Heart right ventricle (tissue), 16 donors: ENCODE data around the gene PFKL. TPM values are rescaled to one million over a fixed set of nuclear protein-coding genes. Genes with fewer than 3 reads are reported as not detected.

Source experiments
- ATAC-seq, 8 donors: fragments of 200-7000 bp; cut with Tn5 transposase; one replicate each; pipeline ENCODE4 v1.9.1; 2020; ENCODE audit warnings: mild to moderate bottlenecking in 8 of 8, moderate library complexity in 8 of 8, moderate number of reproducible peaks in 1 of 8
- DNase-seq, 2 donors: peaks; one replicate each; pipeline ENCODE4 v3.0.0-alpha.2; 2020
- H3K27ac ChIP-seq, 10 donors: fragments of 200-600 bp; sonication (generic) in 2 of 10; one replicate each; pipeline versions ENCODE4 v1.5.0 to v1.8.0; 2020 to 2022; ENCODE audit warnings: mild to moderate bottlenecking in 3 of 10
- H3K27me3 ChIP-seq, 7 donors: fragments of 200-600 bp; one replicate each; pipeline ENCODE4 v1.8.0; 2021 to 2022; ENCODE audit warnings: mild to moderate bottlenecking in 2 of 7
- H3K36me3 ChIP-seq, 9 donors: fragments of 200-600 bp; sonication (generic) in 1 of 9; one replicate each; pipeline versions ENCODE4 v1.5.0 to v1.8.0; 2020 to 2022; ENCODE audit warnings: mild to moderate bottlenecking in 2 of 9
- H3K4me1 ChIP-seq, 9 donors: fragments of 200-600 bp; sonication (generic) in 1 of 9; one replicate each; pipeline versions ENCODE4 v1.5.0 to v1.8.0; 2020 to 2022; ENCODE audit warnings: mild to moderate bottlenecking in 4 of 9
- H3K4me3 ChIP-seq, 10 donors: fragments of 200-600 bp; sonication (generic) in 2 of 10; one replicate each; pipeline versions ENCODE4 v1.5.0 to v1.8.0; 2020 to 2022; ENCODE audit warnings: mild to moderate bottlenecking in 7 of 10, moderate library complexity in 2 of 10
- H3K9me3 ChIP-seq, 11 donors: fragments of 200-600 bp in 10 of 11; sonication (generic) in 2 of 11; one replicate each; pipeline versions ENCODE4 v1.5.0 to v1.8.0; 2013 to 2022; ENCODE audit warnings: mild to moderate bottlenecking in 2 of 11, control low read depth in 1 of 11, moderate library complexity in 1 of 11
- WGBS, 2 donors: extraction: QIAGEN DNeasy Blood & Tissue Kit; methylation state at CpG; one replicate each; pipeline ENCODE4 v1.1.7; 2013; ENCODE audit warnings: inconsistent platforms in 1 of 2; 5-methylcytosine and 5-hydroxymethylcytosine counted together
- intact Hi-C, 10 donors: fragments of 100-400 bp; cut with DNase I; formaldehyde crosslinking; loops; one replicate each; pipeline versions ENCODE4 v1.11.1 to v1.14.2; 2022
- polyA plus RNA-seq, 2 donors: library from polyadenylated mRNA; stranded (reverse); fragments of 200-250 nt; gene quantifications; one replicate each; pipeline ENCODE4 v1.2.3, GENCODE V29; 2013
- total RNA-seq, 10 donors: library from RNA; stranded (reverse); fragmentation: NEBNext Ultra II Directional in 3 of 10; extraction: Animal tissue kit (Norgen Biotek cat#: 25700) in 3 of 10; gene quantifications; one replicate each; pipeline versions ENCODE4 v1.2.1 to v1.2.4, GENCODE V29; 2021 to 2023
- TF ChIP-seq, protein P1 (sequence below), 9 donors: fragments of 200-600 bp; sonication (generic) in 2 of 9; IDR thresholded peaks; one replicate each; pipeline versions ENCODE4 v1.5.0 to v1.8.0; 2021 to 2022; ENCODE audit warnings: antibody characterized with exemption in 9 of 9, mild to moderate bottlenecking in 5 of 9, moderate library complexity in 1 of 9
- donor health status: Arrhythmogenic right ventricular cardiomyopathy.
- donor health status: ischemic (EF 13 %, LVEDD 7.1; RV severe dilation, severe dysfunction).
- donor health status: healthy with polysubstance abuse.
- donor health status: DM: no; HTN: yes; CAD: no.
- donor health status: DM: no; HTN: no; CAD: no.
- donor health status: ischemic (EF 25% LVEDD 6.9; RV normal size, moderate dysfunction).
- donor health status: ischemic (EF 25% LVEDD 5.7; RV mildly dilated, moderate dysfunction).
- donor health status: healthy.
- donor health status: DM: yes; HTN: yes; CAD: no.
- donor health status: Ischemic cardiomyopathy.
- donor health status: ischemic (EF 35%, LVEDD 5.7; RV mildly dilated, moderate dysfunction).
- donor health status: nonischemic (EF 11% LVEDD 7.7; RV severe dilation, severe dysfunction).
- donor health status: DM: yes; HTN: yes; CAD: no.
- donor health status: PGD.
- donor health status: ischemic (EF 29% LVEDD 5.4; RV normal size, mild dysfunction).
- donor health status: nonischemic (EF 23%, LVEDD 6.1; RV moderate dilation, normal function).

The PFKL gene
- total and polyA plus RNA-seq, 12 donors: 34.7 to 84.4 (median 43.8) TPM

DNA sequence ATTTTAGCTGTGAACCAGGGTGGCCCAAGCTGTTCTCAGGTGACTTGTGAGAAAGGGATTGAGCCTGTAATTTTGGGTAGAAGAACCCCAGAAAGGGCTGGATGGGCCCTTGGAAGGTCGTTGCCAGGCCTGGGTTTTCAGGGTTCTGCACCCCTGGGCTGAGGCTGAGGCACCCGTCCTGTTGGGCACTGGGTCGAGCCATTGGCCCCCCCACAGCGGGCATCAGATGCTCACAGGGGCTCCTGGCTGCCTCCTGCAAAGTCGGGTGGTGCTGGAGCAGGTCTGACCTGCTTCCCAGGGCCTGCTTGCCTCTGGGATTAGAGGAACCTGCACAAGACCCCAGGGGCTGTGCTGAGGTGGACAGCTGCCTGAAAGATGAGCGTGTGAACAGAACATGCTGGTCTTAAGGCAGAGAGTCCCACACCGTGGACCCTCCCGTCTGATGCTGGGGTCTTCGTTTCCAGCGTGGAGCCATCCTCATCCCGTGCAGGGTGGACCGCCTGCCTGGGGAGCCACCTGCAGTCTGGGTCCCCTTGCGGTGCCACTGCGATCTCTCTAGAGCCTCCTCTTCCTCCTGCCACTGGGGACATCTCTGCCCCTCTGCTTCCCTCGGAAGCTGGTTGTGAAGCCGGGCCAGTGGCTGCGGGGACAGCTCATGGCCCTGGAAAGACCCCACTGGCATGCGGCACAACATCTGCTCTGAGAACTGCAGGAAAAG, 51.8 kb downstream of the PFKL start:
- peaks cover 12 to 57% (median 42%) of the 10 kb centered on the region in 7 donors for H3K27me3 ChIP-seq
- no peak overlapping the region for H3K27ac ChIP-seq
- 81 to 83% methylated on average over 18 of the region's 18 CpGs for WGBS, 2 donors
- intact Hi-C loops: loop anchor here in 1 of 10 donors (10.0 kb wide), 1 partner anchor 123 kb away; no protein-coding TSS in a partner anchor
- H3K4me1 ChIP-seq: peaks cover 0 to 65% (median 0%) of the 10 kb centered on the region in 9 donors
- no peaks in the 10 kb centered on the region for H3K9me3 ChIP-seq
- ATAC-seq: no peak
- DNase-seq: no peak
- no peaks in the 10 kb centered on the region for H3K36me3 ChIP-seq
- H3K4me3 ChIP-seq: no peak overlapping the region
- TF ChIP-seq, protein P1, sequence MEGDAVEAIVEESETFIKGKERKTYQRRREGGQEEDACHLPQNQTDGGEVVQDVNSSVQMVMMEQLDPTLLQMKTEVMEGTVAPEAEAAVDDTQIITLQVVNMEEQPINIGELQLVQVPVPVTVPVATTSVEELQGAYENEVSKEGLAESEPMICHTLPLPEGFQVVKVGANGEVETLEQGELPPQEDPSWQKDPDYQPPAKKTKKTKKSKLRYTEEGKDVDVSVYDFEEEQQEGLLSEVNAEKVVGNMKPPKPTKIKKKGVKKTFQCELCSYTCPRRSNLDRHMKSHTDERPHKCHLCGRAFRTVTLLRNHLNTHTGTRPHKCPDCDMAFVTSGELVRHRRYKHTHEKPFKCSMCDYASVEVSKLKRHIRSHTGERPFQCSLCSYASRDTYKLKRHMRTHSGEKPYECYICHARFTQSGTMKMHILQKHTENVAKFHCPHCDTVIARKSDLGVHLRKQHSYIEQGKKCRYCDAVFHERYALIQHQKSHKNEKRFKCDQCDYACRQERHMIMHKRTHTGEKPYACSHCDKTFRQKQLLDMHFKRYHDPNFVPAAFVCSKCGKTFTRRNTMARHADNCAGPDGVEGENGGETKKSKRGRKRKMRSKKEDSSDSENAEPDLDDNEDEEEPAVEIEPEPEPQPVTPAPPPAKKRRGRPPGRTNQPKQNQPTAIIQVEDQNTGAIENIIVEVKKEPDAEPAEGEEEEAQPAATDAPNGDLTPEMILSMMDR (IDR thresholded peaks at IDR 0.05): no peak

DNA sequence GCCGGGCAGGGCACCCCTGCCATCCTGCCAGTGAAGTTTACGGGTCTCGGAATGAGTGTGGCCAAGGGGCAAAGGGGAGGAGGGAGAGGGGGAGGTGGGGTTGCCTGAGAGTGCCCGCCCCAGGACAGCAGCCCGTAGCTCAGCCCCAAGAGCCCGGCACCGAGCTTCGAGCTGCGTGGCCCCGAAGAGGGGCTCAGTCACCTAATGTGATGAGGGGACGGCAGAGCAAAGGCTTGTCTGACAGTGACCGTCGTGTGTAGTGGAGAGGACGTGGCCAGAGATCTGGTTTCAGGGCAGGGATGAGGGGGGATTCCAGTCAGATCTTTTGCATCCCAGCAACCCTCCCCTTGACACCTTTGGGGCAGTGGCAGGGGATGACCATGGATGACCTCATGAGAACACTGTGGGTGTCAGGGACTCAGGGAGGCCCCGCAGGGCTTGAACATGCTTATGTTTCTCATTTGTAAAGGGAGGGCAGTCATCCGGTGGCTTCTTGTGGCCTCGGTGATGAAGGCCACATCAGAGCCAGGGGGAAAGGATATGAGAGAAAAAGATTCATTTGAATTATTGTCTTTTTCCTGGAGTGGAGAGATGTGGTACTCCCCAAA, 52.5 kb downstream of the PFKL start:
- peaks cover 0 to 71% (median 0%) of the 10 kb centered on the region in 9 donors for H3K4me1 ChIP-seq
- peaks cover 12 to 57% (median 42%) of the 10 kb centered on the region in 7 donors for H3K27me3 ChIP-seq

DNA sequence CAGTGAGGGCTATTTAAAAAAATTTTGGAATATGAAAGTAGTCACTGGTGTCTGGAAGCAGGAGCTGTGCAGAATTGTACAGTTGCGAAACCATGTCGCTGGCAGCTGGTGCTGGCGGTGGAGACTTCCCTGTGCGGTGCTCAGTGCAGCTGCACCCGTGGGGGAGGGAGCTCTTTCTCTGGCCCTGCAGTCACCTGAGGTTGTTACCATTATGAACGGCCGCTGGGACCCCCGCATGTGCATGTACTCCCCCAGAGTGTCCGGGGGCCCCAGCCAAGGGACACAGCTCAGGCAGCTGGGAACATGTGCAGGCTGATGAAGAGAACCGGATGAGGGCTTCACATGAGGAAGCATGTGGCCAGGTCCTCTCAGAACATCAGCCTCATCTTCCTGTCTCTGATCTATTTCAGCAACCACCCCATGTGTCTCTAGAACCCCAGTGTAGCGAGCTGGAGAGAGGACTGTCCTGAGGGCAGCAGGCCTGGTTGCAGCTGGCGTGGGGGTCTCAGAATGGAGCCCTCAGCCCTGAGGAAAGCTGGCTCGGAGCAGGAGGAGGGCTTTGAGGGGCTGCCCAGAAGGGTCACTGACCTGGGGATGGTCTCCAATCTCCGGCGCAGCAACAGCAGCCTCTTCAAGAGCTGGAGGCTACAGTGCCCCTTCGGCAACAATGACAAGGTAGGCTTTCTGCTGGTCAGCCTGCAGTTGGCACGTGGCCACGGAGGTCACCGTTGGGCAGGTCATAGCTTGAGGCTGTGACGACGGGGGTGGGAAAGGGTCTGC, 53.5 kb downstream of the PFKL start, which contains the start of gene TRPM2:
TRPM2 (plus strand) TSS at position 431 of the 780 bp plus-strand sequence; CDS start at position 511, 80 bp downstream.
- peaks cover 12 to 51% (median 40%) of the 10 kb centered on the region in 7 donors for H3K27me3 ChIP-seq
- TF ChIP-seq, protein P1 (IDR thresholded peaks at IDR 0.05): no peak
- ATAC-seq: peak; percentile 68 to 85 (median 76)
- peaks cover 0 to 11% (median 0%) of the 10 kb centered on the region in 9 donors for H3K36me3 ChIP-seq
- 63 to 67% methylated on average over 21 of the region's 21 CpGs for WGBS, 2 donors
- no peaks in the 10 kb centered on the region for H3K9me3 ChIP-seq
- H3K27ac ChIP-seq: peak within 1 kb of the TSS in 8 of 10 donors; percentile 10 to 89 (median 38)
- DNase-seq: peak; percentile 64
- peaks cover 0 to 71% (median 0%) of the 10 kb centered on the region in 9 donors for H3K4me1 ChIP-seq
- peak within 1 kb of the TSS in 6 of 10 donors; percentile 10 to 61 (median 32) for H3K4me3 ChIP-seq
- intact Hi-C loops: loop anchor here in 1 of 10 donors (10.0 kb wide), 1 partner anchor 121 kb away; no protein-coding TSS in a partner anchor

More for the DNA sequence above, 52.5 kb downstream of the PFKL start:
- DNase-seq: no peak
- Histone ChIP-seq H3K4me3 (no peak overlapping the region), H3K27ac (peak overlapping the region in 5 of 10 donors; percentile 25 to 89 (median 46)), H3K36me3 (peaks cover 0 to 2% (median 0%) of the 10 kb centered on the region in 9 donors), H3K9me3 (no peaks in the 10 kb centered on the region)
- TF ChIP-seq, protein P1 (IDR thresholded peaks at IDR 0.05): no peak
- intact Hi-C loops: loop anchor here in 1 of 10 donors (10.0 kb wide), 1 partner anchor 122 kb away; no protein-coding TSS in a partner anchor
- ATAC-seq: no peak
- 76 to 81% methylated on average over 17 of the region's 17 CpGs for WGBS, 2 donors
